IMR-90 (cell line): ENCODE data around the gene ZNF608. TPM values are rescaled to one million over a fixed set of nuclear protein-coding genes. Genes with fewer than 3 reads are reported as not detected.

Experiments
- ATAC-seq: fragments of 200-7000 bp; cut with Tn5 transposase; 2 replicates; pipeline ENCODE4 v1.9.1; 2020; ENCODE audit warnings: low read depth, mild to moderate bottlenecking, moderate library complexity
- BruUV-seq: library from RNA; stranded (reverse); fragments of 400-500 nt; replicated peaks from 2 replicates; lab custom pipeline; 2021; lab: Mats Ljungman, UMichigan
- CTCF ChIA-PET: fragments of 300-600 bp; formaldehyde crosslinking; extraction: SDS; loops from one replicate; lab custom pipeline; 2021; ENCODE audit warnings: antibody characterized with exemption; lab: Yijun Ruan, JAX
- POLR2A ChIA-PET: fragments of 300-600 bp; sonication (Branson Sonifier 250); formaldehyde crosslinking; loops from one replicate; lab custom pipeline; 2022; ENCODE audit warnings: antibody characterized with exemption; ENCODE audit not compliant: unreplicated experiment; lab: Charles Lee
- DNase-seq: peaks from one replicate; pipeline ENCODE4 v3.0.0; 2013
- H2AFZ ChIP-seq: replicated peaks from 2 replicates; pipeline ENCODE3; 2013; ENCODE audit warnings: low read length, mild to moderate bottlenecking; ENCODE audit not compliant: poor library complexity
- H2AK5ac ChIP-seq: 2 replicates; pipeline ENCODE4 v1.6.1; 2013; ENCODE audit warnings: low read depth, low read length, inconsistent platforms
- H2AK9ac ChIP-seq: replicated peaks from 2 replicates; pipeline ENCODE3; 2013; ENCODE audit warnings: mild to moderate bottlenecking, low read depth, low read length, moderate library complexity; ENCODE audit not compliant: poor library complexity
- H2BK120ac ChIP-seq: 2 replicates; pipeline ENCODE4 v1.6.1; 2013; ENCODE audit warnings: low read depth, low read length, inconsistent platforms
- H2BK15ac ChIP-seq: 3 replicates; pipeline ENCODE4 v1.6.1; 2013; ENCODE audit warnings: low read depth, low read length, inconsistent platforms
- H2BK20ac ChIP-seq: 2 replicates; pipeline ENCODE4 v1.6.1; 2013; ENCODE audit warnings: low read depth, mild to moderate bottlenecking, inconsistent platforms, low read length, moderate library complexity
- H2BK5ac ChIP-seq: 2 replicates; pipeline ENCODE4 v1.6.1; 2013; ENCODE audit warnings: mild to moderate bottlenecking, low read depth, low read length, inconsistent platforms; ENCODE audit not compliant: poor library complexity, severe bottlenecking
- H3K14ac ChIP-seq: replicated peaks from 2 replicates; pipeline ENCODE4 v1.6.1; 2013; ENCODE audit warnings: low read depth, low read length, inconsistent platforms
- H3K18ac ChIP-seq: 2 replicates; pipeline ENCODE4 v1.6.1; 2013; ENCODE audit warnings: low read depth, low read length, control low read depth
- H3K23ac ChIP-seq: 2 replicates; pipeline ENCODE4 v1.6.1; 2013; ENCODE audit warnings: low read depth, low read length, inconsistent platforms
- H3K27ac ChIP-seq: 2 replicates; pipeline ENCODE4 v1.5.1; 2013; ENCODE audit warnings: mild to moderate bottlenecking, control low read depth, low read length; ENCODE audit not compliant: insufficient read depth
- H3K27me3 ChIP-seq: 2 replicates; pipeline ENCODE4 v1.6.1; 2013; ENCODE audit warnings: low read length; ENCODE audit not compliant: control insufficient read depth, insufficient read depth
- H3K36me3 ChIP-seq: 2 replicates; pipeline ENCODE4 v1.6.1; 2013; ENCODE audit warnings: low read length, mixed read lengths; ENCODE audit not compliant: control insufficient read depth, insufficient read depth
- H3K4ac ChIP-seq: 2 replicates; pipeline ENCODE4 v1.6.1; 2013; ENCODE audit warnings: low read depth, low read length, inconsistent platforms
- H3K4me1 ChIP-seq: 2 replicates; pipeline ENCODE4 v1.6.1; 2013; ENCODE audit warnings: low read length, mixed read lengths; ENCODE audit not compliant: control insufficient read depth, insufficient read depth
- H3K4me2 ChIP-seq: 2 replicates; pipeline ENCODE4 v1.6.1; 2013; ENCODE audit warnings: low read depth, mild to moderate bottlenecking, control low read depth, low read length, moderate library complexity
- H3K4me3 ChIP-seq: 2 replicates; pipeline ENCODE4 v1.5.1; 2013; ENCODE audit warnings: low read depth, mild to moderate bottlenecking, control low read depth, low read length, moderate library complexity; ENCODE audit not compliant: insufficient read depth
- H3K56ac ChIP-seq: 2 replicates; pipeline ENCODE4 v1.6.1; 2013; ENCODE audit warnings: low read length, inconsistent platforms; ENCODE audit not compliant: insufficient read depth; ENCODE audit errors: extremely low read depth
- H3K79me1 ChIP-seq, 2 experiments: 2 replicates each; pipeline ENCODE4 v1.6.1; 2013; ENCODE audit warnings: low read length in 2 of 2, inconsistent platforms in 1 of 2, low read depth in 1 of 2
- H3K9ac ChIP-seq: 2 replicates; pipeline ENCODE4 v1.6.1; 2013; ENCODE audit warnings: low read depth, low read length, control low read depth
- H3K9me1 ChIP-seq: 2 replicates; pipeline ENCODE4 v1.6.1; 2013; ENCODE audit warnings: low read length, inconsistent platforms; ENCODE audit not compliant: insufficient read depth
- H3K9me3 ChIP-seq: 2 replicates; pipeline ENCODE4 v1.6.1; 2013; ENCODE audit warnings: low read length; ENCODE audit not compliant: control insufficient read depth, insufficient read depth
- H4K20me1 ChIP-seq: 2 replicates; pipeline ENCODE4 v1.6.1; 2013; ENCODE audit warnings: low read length, inconsistent platforms; ENCODE audit not compliant: insufficient read depth
- H4K5ac ChIP-seq: 2 replicates; pipeline ENCODE4 v1.6.1; 2013; ENCODE audit warnings: mild to moderate bottlenecking, low read depth, low read length, control low read depth
- H4K8ac ChIP-seq, 2 experiments: 2 replicates each; pipeline ENCODE4 v1.6.1; 2013; ENCODE audit warnings: low read depth in 2 of 2, low read length in 2 of 2, control low read depth in 1 of 2, inconsistent platforms in 1 of 2
- H4K91ac ChIP-seq: 2 replicates; pipeline ENCODE4 v1.6.1; 2013; ENCODE audit warnings: low read depth, low read length, inconsistent platforms; ENCODE audit not compliant: insufficient read depth
- BHLHE40 ChIP-seq: fragments of 150-350 bp; IDR thresholded peaks from 2 replicates; pipeline ENCODE4 v1.6.1; 2016; ENCODE audit warnings: mild to moderate bottlenecking, low read depth, low read length
- CEBPB ChIP-seq: IDR thresholded peaks from 2 replicates; pipeline ENCODE4 v1.6.1; 2012; ENCODE audit warnings: low read depth, low read length, improper control_type of control experiment
- ELK1 ChIP-seq: fragments of 150-350 bp; IDR thresholded peaks from 2 replicates; pipeline ENCODE4 v1.6.1; 2016; ENCODE audit warnings: low read depth, mild to moderate bottlenecking, low read length, moderate library complexity, borderline replicate concordance
- FOS ChIP-seq: fragments of 150-350 bp; IDR thresholded peaks from 2 replicates; pipeline ENCODE4 v1.6.1; 2016; ENCODE audit warnings: low read depth, low read length
- MAFK ChIP-seq: IDR thresholded peaks from 2 replicates; pipeline ENCODE4 v1.6.1; 2012; ENCODE audit warnings: low read depth, low read length, improper control_type of control experiment
- MAZ ChIP-seq: IDR thresholded peaks from 2 replicates; pipeline ENCODE4 v1.6.1; 2012; ENCODE audit warnings: low read depth, mild to moderate bottlenecking, low read length, improper control_type of control experiment, moderate library complexity, borderline replicate concordance
- MXI1 ChIP-seq: IDR thresholded peaks from 2 replicates; pipeline ENCODE4 v1.6.1; 2012; ENCODE audit warnings: low read depth, mild to moderate bottlenecking, low read length, moderate library complexity, borderline replicate concordance
- NFE2L2 ChIP-seq: fragments of 150-350 bp; IDR thresholded peaks from 2 replicates; pipeline ENCODE4 v1.6.1; 2016; ENCODE audit warnings: low read depth, mild to moderate bottlenecking, low read length
- POLR2A ChIP-seq: IDR thresholded peaks from 2 replicates; pipeline ENCODE4 v1.6.1; 2012; ENCODE audit warnings: mild to moderate bottlenecking, low read depth, low read length
- RFX5 ChIP-seq: IDR thresholded peaks from 2 replicates; pipeline ENCODE4 v1.8.0; 2012; ENCODE audit warnings: low read depth, mild to moderate bottlenecking, low read length, moderate library complexity
- USF2 ChIP-seq: fragments of 150-350 bp; IDR thresholded peaks from 2 replicates; pipeline ENCODE4 v1.6.1; 2017; ENCODE audit warnings: mild to moderate bottlenecking, antibody characterized with exemption, low read length, low read depth
- WGBS, 2 experiments: methylation state at CpG; one replicate each; pipeline versions ENCODE4 v1.1.5 to v1.1.7; 2013; ENCODE audit warnings: missing lambda C conversion rate in 2 of 2; ENCODE audit not compliant: insufficient read length in 1 of 2; ENCODE audit errors: extremely low coverage in 2 of 2; 5-methylcytosine and 5-hydroxymethylcytosine counted together
- dilution Hi-C: fragments of 300-500 bp; cut with HindIII; formaldehyde crosslinking; loops from one replicate; pipeline ENCODE4 v1.14.3; 2018; ENCODE audit warnings: low sequenced_read_pairs; ENCODE audit not compliant: unreplicated experiment
- in situ Hi-C: fragments of 300-500 bp; cut with MboI; formaldehyde crosslinking; loops from 3 replicates; pipeline ENCODE4 v1.14.3; 2019; ENCODE audit warnings: low sequenced_read_pairs, inconsistent platforms, mixed read lengths
- intact Hi-C: fragments of 100-400 bp; cut with micrococcal nuclease; formaldehyde crosslinking; loops from 2 replicates; pipeline ENCODE4 v1.10.0; 2022
- polyA plus RNA-seq, 3 experiments: library from polyadenylated mRNA; depleted of rRNA; stranded (reverse); fragments of >200 nt; gene quantifications; 2 replicates each; pipeline ENCODE4 v1.2.3, GENCODE V29; 2012; ENCODE audit warnings: low replicate concordance in 1 of 3
- total RNA-seq: library from RNA; depleted of rRNA; stranded (reverse); fragments of >200 nt; gene quantifications from 2 replicates; pipeline ENCODE4 v1.2.3, GENCODE V29; 2012

The ZNF608 gene
- total and polyA plus RNA-seq, 2 of the 4 experiments (the other 2 are of a cell fraction), result 9.8 to 15.1 TPM

- H3K4me3 ChIP-seq, result no peak overlapping the region
- H4K8ac ChIP-seq, result no peak overlapping the region
- H2AFZ ChIP-seq, result no peak overlapping the region
- 0 out of 2 replicates have a peak, but pooled peaks cover 12% of the 10 kb centered on the region for H4K20me1 ChIP-seq
- H3K9ac ChIP-seq, result no peak overlapping the region
- no peaks in the 10 kb centered on the region for H3K36me3 ChIP-seq
- peaks cover 26 to 46% of the 10 kb centered on the region in 2 experiments for H3K79me1 ChIP-seq
- no peak overlapping the region for H3K4ac ChIP-seq
- no peak overlapping the region for H2BK5ac ChIP-seq
- BruUV-seq, result no TSS peak
- in situ Hi-C loops, result no loop called here
- no peak overlapping the region for H2AK9ac ChIP-seq
- no peak overlapping the region for H3K4me2 ChIP-seq
- H2AK5ac ChIP-seq, result peak overlapping the region; percentile 16; the same call in 1 of the 2 replicates
- no peak overlapping the region for H2BK15ac ChIP-seq
- H4K5ac ChIP-seq, result 0 out of 2 replicates have a peak overlapping the region, but pooled peaks have one; percentile 9
- H3K56ac ChIP-seq, result no peak overlapping the region
- 0 out of 2 replicates have a peak overlapping the region, but pooled peaks have one; percentile 3 for H4K91ac ChIP-seq
- ChIA-PET POLR2A (no interaction called here), CTCF (interaction anchor here (1.4 kb wide), 1 partner anchor 30 kb away, joined by 4 read pairs; no protein-coding TSS in a partner anchor)
- dilution Hi-C loops, result no loop called here
- peak overlapping the region; percentile 12; the same call in 1 of the 2 replicates for H2BK120ac ChIP-seq
- no peak overlapping the region for H3K27ac ChIP-seq
- DNase-seq, result no peak
- no CpG with 5 or more reads among the region's 4 CpGs for WGBS, 2 experiments
- H3K9me3 ChIP-seq, result no peaks in the 10 kb centered on the region
- TF ChIP-seq MXI1, result no peak
- TF ChIP-seq RFX5, result no peak
- TF ChIP-seq FOS, result no peak
- no peak for TF ChIP-seq MAFK
- TF ChIP-seq POLR2A, result no peak
- TF ChIP-seq USF2, result no peak
- TF ChIP-seq ELK1, result no peak
- no peak for TF ChIP-seq BHLHE40
- no peak for TF ChIP-seq MAZ
- TF ChIP-seq NFE2L2, result no peak
- no peak for TF ChIP-seq CEBPB
- ATAC-seq, result no peak
- H3K18ac ChIP-seq, result no peak overlapping the region
- no peak overlapping the region for H3K23ac ChIP-seq
- no peak overlapping the region for H2BK20ac ChIP-seq
- H3K4me1 ChIP-seq, result peaks cover 9% of the 10 kb centered on the region; the same call in 1 of the 2 replicates
- no peaks in the 10 kb centered on the region for H3K27me3 ChIP-seq
- intact Hi-C loops, result no loop called here
- H3K14ac ChIP-seq, result no peak overlapping the region
- H3K9me1 ChIP-seq, result peaks cover 6% of the 10 kb centered on the region; the same call in 1 of the 2 replicates
Measured at GRCh38 chr5:124706051-124706450, 40.4 kb downstream of the ZNF608 start.
